SU-DHL-6 (cell line): ENCODE results near the gene SPP1.

Experiments
- H2AFZ ChIP-seq: fragments of 200-600 bp; sonication (generic); 2 replicates; pipeline ENCODE4 v1.6.1; 2014; ENCODE audit warnings: low read depth, mild to moderate bottlenecking, moderate library complexity, mixed read lengths, antibody characterized with exemption, low read length; ENCODE audit not compliant: severe bottlenecking
- H3F3A ChIP-seq: fragments of 200-600 bp; shearing (Covaris generic); 2 replicates; pipeline ENCODE4 v1.6.0; 2016; ENCODE audit warnings: antibody characterized with exemption, mild to moderate bottlenecking; ENCODE audit not compliant: insufficient read depth
- H3K27ac ChIP-seq: fragments of 200-600 bp; sonication (generic); 2 replicates; pipeline ENCODE4 v1.5.1; 2016; ENCODE audit warnings: low read depth, mild to moderate bottlenecking, low read length, moderate library complexity, mixed read lengths
- H3K27me3 ChIP-seq: fragments of 200-600 bp; sonication (generic), shearing (Covaris generic); 2 replicates; pipeline ENCODE4 v1.6.0; 2014; ENCODE audit warnings: mild to moderate bottlenecking, low read length
- H3K36me3 ChIP-seq: fragments of 200-600 bp; sonication (generic); 2 replicates; pipeline ENCODE4 v1.6.1; 2014; ENCODE audit warnings: mild to moderate bottlenecking, low read length, mixed read lengths
- H3K4me2 ChIP-seq: fragments of 300-600, 200-600 bp; shearing (Covaris generic), sonication (generic); 2 replicates; pipeline ENCODE4 v1.6.0; 2014; ENCODE audit warnings: low read length, low read depth, mild to moderate bottlenecking; ENCODE audit not compliant: poor library complexity, severe bottlenecking
- H3K4me3 ChIP-seq: fragments of 200-600 bp; sonication (generic); 2 replicates; pipeline ENCODE4 v1.5.1; 2014; ENCODE audit warnings: antibody characterized with exemption, low read length, mild to moderate bottlenecking, mixed read lengths; ENCODE audit not compliant: insufficient read depth, poor library complexity, severe bottlenecking
- H3K79me2 ChIP-seq: fragments of 200-600 bp; sonication (generic); 2 replicates; pipeline ENCODE4 v1.6.1; 2014; ENCODE audit warnings: mild to moderate bottlenecking, low read length, moderate library complexity; ENCODE audit not compliant: insufficient read depth
- H3K9ac ChIP-seq: fragments of 200-600 bp; sonication (generic); 2 replicates; pipeline ENCODE4 v1.7.0; 2014; ENCODE audit warnings: mild to moderate bottlenecking, low read length
- H3K9me2 ChIP-seq: fragments of 200-600 bp; sonication (generic); replicated peaks from 2 replicates; pipeline ENCODE4 v1.6.1; 2014; ENCODE audit warnings: low read length; ENCODE audit not compliant: insufficient read depth
- H3K9me3 ChIP-seq: fragments of 200-600 bp; sonication (generic); 2 replicates; pipeline ENCODE4 v1.6.1; 2014; ENCODE audit warnings: low read length, mixed read lengths; ENCODE audit not compliant: insufficient read depth
- H4K20me1 ChIP-seq: fragments of 200-600 bp; sonication (generic); 2 replicates; pipeline ENCODE4 v1.6.1; 2014; ENCODE audit warnings: low read depth, mild to moderate bottlenecking, antibody characterized with exemption, low read length, moderate library complexity, mixed read lengths
- CTCF ChIP-seq: fragments of 200-600 bp; sonication (generic); IDR thresholded peaks from one replicate; pipeline ENCODE4 v1.5.1; 2017; ENCODE audit warnings: antibody characterized with exemption, mild to moderate bottlenecking, low read length, moderate library complexity; ENCODE audit not compliant: insufficient read depth, poor library complexity, severe bottlenecking
- EZH2phosphoT487 ChIP-seq: fragments of 200-600 bp; sonication (generic), shearing (Covaris generic); conservative IDR thresholded peaks from 2 replicates; pipeline ENCODE4 v1.6.1; 2018; ENCODE audit warnings: mild to moderate bottlenecking, antibody characterized with exemption, low read length, moderate library complexity, mixed read lengths

SPP1 gene

GRCh38 chr4:87978681-87979080, 3.2 kb downstream of the SPP1 start:
- Histone ChIP-seq H3K4me3 (no peak overlapping the region), H3K9ac (no peak overlapping the region), H3K9me2 (no peaks in the 10 kb centered on the region), H3K27ac (no peak overlapping the region), H3K27me3 (no peaks in the 10 kb centered on the region), H3K36me3 (no peaks in the 10 kb centered on the region), H4K20me1 (no peaks in the 10 kb centered on the region), H2AFZ (no peak overlapping the region), H3K4me2 (no peak overlapping the region), H3K9me3 (no peaks in the 10 kb centered on the region), H3K79me2 (no peaks in the 10 kb centered on the region), H3F3A (no peaks in the 10 kb centered on the region)
- TF ChIP-seq EZH2phosphoT487, result no peak
- TF ChIP-seq CTCF, result no peak

GRCh38 chr4:87979810-87980209, 4.3 kb downstream of the SPP1 start:
- Histone ChIP-seq H3K27ac (no peak overlapping the region), H3K9me2 (no peaks in the 10 kb centered on the region)
- TF ChIP-seq EZH2phosphoT487 (no peak), CTCF (no peak)

GRCh38 chr4:87981486-87981885, 6.0 kb downstream of the SPP1 start:
- Histone ChIP-seq H3K27me3 (no peaks in the 10 kb centered on the region), H3K9ac (no peak overlapping the region), H3K9me2 (no peaks in the 10 kb centered on the region), H3K36me3 (no peaks in the 10 kb centered on the region), H3K4me3 (no peak overlapping the region), H3F3A (no peaks in the 10 kb centered on the region), H3K4me2 (no peak overlapping the region), H3K9me3 (no peaks in the 10 kb centered on the region), H2AFZ (no peak overlapping the region), H3K79me2 (no peaks in the 10 kb centered on the region), H4K20me1 (no peaks in the 10 kb centered on the region), H3K27ac (no peak overlapping the region)
- TF ChIP-seq EZH2phosphoT487 (no peak), CTCF (no peak)

More at GRCh38 chr4:87979810-87980209, 4.3 kb downstream of the SPP1 start:
- H3K9ac ChIP-seq, result no peak overlapping the region
- no peak overlapping the region for H3K4me2 ChIP-seq
- H3K9me3 ChIP-seq, result no peaks in the 10 kb centered on the region
- no peaks in the 10 kb centered on the region for H3K27me3 ChIP-seq
- H4K20me1 ChIP-seq, result no peaks in the 10 kb centered on the region
- no peaks in the 10 kb centered on the region for H3K36me3 ChIP-seq
- no peak overlapping the region for H2AFZ ChIP-seq
- H3F3A ChIP-seq, result no peaks in the 10 kb centered on the region
- no peaks in the 10 kb centered on the region for H3K79me2 ChIP-seq
- no peak overlapping the region for H3K4me3 ChIP-seq
